Panc1 (cell line): ENCODE data around the gene BICD2.

Experiments used
- CTCF ChIP-seq: fragments of 450-650 bp; IDR thresholded peaks from 2 replicates; pipeline ENCODE4 v1.5.1; 2017; ENCODE audit warnings: mild to moderate bottlenecking
- POLR2AphosphoS5 ChIP-seq: IDR thresholded peaks from 2 replicates; pipeline ENCODE4 v1.6.1; 2012; ENCODE audit warnings: mild to moderate bottlenecking, low read depth, low read length, moderate library complexity
- REST ChIP-seq, 2 experiments: IDR thresholded peaks; 2 replicates each; pipeline ENCODE4 v1.6.1; 2011 to 2012; ENCODE audit warnings: low read depth in 2 of 2, control low read depth in 1 of 2, low read length in 1 of 2, mild to moderate bottlenecking in 1 of 2, moderate library complexity in 1 of 2; ENCODE audit not compliant: insufficient read depth in 1 of 2
- SIN3A ChIP-seq: IDR thresholded peaks from 2 replicates; pipeline ENCODE4 v1.6.1; 2012; ENCODE audit warnings: low read depth, mild to moderate bottlenecking, low read length, moderate library complexity, borderline replicate concordance; ENCODE audit not compliant: insufficient read depth
- TCF7L2 ChIP-seq: IDR thresholded peaks from 2 replicates; pipeline ENCODE4 v1.6.1; 2011; ENCODE audit warnings: mild to moderate bottlenecking, low read depth, low read length, inconsistent platforms

- TF ChIP-seq CTCF = no peak
- TF ChIP-seq REST (IDR thresholded peaks at IDR 0.05; ENCODE audit: insufficient read depth in 1 of 2, low read depth in 2 of 2, low read length in 1 of 2) = no peak
- no peak for TF ChIP-seq POLR2AphosphoS5
- TF ChIP-seq TCF7L2 = no peak
- no peak for TF ChIP-seq SIN3A
Observed at GRCh38 chr9:92709240-92709639, 55.4 kb downstream of the BICD2 start.
